ENCODE data around the gene ATMIN.

Gene ATMIN

DNA sequence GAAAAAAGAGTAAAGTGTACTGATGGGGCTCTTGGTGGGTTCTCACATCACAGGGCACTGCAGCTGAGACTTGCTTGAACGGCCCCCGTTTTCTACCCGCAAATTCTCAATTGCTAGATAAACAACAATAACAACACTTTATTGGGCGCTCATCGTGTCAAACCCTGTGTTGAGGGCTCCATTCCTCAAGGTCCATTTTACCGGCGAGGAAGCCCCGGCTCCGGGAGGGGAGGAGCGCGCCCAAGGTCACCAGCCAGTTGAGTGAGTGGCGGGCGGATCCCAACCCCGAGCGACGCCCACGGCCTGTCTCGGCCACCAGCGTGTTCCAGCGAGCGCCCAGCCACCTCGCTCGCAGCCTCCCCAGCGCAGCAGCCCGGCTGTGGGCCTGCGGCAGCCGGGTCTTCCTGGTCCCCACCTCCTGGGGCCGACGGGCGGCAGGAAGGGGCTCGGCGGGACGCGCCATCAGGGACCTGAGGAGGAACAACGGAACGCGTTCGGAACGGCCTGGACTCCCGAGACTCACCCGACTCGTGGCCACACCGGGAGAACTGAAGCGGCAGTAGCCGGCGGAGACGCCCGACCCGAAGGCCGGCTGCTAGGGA is 29.3 kb upstream of the ATMIN start:
- no peak for DNase-seq

DNA sequence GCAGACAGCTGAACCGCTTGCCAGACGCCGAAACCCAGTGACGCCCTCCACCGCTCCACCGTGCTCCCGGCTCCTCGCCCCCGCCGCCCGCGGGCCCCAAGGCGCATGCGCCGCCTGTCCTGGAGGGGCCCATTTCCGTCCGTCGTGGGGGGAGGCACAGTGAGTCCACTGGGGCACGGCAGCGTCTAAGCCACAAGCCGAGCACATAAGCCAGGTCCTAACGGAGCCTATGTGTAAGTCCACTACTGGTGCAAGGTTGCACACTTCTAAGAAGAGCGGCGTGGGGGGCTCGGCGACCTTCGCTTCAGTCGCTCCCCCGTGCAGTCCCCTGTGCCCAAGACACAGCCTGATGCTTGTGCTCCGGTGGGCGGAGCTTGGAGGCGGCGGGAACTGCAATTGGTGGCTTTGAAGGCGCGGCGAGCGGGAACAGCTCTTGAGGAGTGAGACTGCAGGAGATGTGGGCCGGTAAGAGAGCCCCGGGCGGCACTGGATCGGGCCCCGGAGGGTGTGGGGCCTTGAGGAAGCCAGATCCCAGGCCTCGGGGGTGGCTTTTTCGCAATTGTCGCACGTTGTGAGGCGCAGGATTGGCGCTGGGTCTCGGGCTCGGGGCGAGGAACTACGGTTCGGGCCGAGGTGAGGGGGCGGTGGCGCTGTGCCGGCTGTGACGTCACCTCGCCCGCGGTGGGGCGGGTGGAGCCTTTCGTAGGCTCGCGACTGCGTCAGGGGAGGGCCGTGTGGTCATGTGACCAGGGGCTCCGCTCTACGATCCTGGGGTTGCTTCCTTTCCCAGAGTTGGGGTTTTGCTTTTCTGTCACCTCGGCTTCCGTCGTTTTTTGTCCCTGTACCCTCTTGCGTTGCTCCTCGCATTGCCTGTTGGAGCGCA is 28.6 kb upstream of the ATMIN start, which contains the start of the genes CENPN and CMC2:
TSS of gene CENPN (plus strand) at position 402 of the 883 bp plus-strand sequence. CDS start 4,726 bp downstream, outside the sequence.
TSS of gene CMC2 (minus strand) at position 73 of the 883 bp plus-strand sequence. CDS start 9,491 bp downstream, outside the sequence.
- peak; percentile 82 to 93 for DNase-seq

DNA sequence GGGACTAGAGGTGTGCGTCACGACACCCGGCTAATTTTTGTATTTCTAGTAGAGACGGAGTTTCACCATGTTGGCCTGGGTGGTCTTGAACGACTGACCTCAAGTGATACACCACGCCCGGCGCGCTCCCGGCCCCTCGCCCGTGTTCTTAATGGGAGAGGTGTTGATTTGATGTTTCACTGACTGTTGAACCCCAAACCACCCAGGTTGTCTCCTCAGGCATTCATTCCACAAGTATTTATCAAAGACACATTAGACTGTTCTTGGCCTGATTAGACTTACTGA is 27.2 kb upstream of the ATMIN start:
- no peak for DNase-seq

GRCh38 chr16:81012974-81013373 is 22.7 kb upstream of the ATMIN start:
- no peak for DNase-seq

DNA sequence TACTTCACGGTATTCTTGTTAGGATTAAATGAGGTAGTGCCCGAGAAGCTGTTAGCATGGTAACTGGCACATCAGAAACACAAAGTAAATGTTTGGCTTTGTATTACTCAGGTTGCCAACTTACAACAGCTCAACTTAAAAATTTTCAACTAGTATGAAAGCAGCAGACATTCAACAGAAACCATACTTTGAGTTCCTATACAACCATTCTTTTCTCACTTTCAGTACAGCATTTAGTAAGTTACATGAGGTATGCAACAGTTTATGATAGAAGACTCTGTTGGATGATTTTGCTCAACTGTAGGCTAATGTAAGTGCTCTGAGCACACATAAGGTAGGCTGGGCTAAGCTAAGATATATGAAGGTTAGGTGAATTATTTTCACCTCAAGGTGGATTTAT is 21.0 kb upstream of the ATMIN start:
- DNase-seq: no peak

DNA sequence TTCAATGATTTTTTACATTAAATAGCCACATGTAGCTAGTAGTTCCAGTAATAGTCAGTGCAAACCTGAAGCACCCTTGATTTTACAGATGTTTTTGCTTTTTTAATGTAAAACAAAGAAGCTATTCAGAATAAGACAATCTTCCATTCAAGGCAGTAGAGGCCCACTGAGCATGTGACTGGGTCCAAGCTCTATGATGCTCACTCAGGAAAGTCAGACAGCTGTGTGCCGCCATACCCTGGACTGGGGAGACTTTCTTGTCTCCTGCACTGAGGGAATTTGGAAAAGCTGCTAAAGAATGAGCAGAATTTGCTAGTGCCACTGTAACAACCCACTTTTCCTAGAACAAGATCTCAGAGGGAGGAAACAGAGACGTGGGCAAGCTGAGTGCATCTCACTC is 17.1 kb upstream of the ATMIN start:
- no peak for DNase-seq

DNA sequence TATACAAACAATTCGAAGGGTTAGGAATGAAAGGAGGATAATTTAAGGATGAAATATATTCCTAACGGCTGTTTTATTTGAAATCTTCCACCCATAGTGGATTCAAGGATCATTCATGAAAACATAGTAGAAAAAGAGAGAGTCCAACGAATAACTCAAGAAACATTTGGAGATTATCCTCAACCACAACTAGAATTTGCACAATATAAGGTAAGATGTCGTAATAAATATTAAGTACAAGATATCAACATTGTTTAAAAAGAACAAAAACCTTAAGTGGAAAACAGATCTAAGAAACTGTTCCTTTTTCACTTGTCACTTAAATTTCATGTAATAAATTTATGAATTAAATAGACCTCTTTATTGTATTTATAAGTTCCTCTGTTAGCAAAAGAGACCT is 9.2 kb upstream of the ATMIN start:
- DNase-seq: no peak

GRCh38 chr16:81029930-81030604 is 5.6 kb upstream of the ATMIN start:
- DNase-seq: no peak

GRCh38 chr16:81035975-81036750 is 521 bp downstream of the ATMIN start:
- DNase-seq: no peak

GRCh38 chr16:81036751-81037350 is 1.2 kb downstream of the ATMIN start:
- DNase-seq: no peak

DNA sequence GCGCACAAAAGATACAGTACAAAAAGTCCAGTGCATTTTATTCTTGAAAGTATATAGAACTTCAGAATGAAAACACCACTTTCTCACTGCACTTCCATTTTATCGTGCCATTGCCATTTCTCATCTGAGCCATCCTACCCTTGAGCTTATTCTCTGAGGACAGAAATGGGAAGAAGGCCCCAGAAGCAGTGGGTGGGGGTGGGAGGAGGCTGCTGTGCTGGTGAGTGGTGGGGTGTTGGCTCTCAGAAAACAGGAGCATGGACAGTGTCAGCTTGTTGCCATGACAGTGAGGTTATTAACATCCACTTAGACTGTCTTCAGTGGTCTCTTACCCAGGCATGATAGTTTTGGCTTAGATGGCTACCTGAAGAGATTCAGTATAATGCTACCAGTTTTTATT is 4.5 kb downstream of the ATMIN start:
- no peak for DNase-seq

DNA sequence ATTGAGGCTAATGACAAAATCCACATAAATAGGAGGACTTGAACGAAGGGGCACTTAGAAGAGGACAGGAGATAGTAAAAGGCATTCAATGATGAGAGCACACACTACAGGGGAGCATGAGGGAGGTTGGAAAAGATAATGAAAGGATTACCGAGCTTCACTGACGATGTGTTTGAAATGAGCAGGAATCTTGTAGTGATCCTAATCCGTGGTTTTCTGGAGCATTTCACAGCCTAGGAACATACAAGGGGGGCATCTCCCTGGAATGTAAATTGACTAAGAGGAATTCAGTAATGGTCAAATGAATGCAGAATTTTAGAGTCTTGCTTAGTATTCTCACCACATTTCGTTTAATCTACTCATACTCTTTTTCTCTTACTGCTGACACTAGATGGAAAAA is 5.2 kb downstream of the ATMIN start:
- no peak for DNase-seq

GRCh38 chr16:81041696-81042095 is 6.1 kb downstream of the ATMIN start:
- DNase-seq: no peak

DNA sequence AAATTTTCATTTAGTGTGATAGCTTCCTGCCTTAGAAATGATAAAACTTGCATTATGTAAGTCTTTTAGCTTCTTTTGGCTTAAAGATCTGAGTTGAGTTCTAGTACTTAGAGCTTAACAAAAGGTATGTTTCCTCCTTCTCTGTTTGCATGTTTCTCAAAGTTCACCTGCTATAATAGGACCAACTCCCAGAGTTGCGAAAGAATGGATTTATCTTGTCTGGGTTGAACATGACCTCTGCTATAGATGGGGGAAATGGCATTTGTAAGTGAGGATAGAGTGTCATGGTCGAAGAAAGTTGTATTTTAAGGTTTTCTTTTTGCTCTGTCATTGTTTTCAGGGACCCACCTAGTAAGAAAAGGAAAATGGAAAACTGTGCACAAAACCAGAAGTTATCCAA is 7.2 kb downstream of the ATMIN start:
- no peak for DNase-seq

DNA sequence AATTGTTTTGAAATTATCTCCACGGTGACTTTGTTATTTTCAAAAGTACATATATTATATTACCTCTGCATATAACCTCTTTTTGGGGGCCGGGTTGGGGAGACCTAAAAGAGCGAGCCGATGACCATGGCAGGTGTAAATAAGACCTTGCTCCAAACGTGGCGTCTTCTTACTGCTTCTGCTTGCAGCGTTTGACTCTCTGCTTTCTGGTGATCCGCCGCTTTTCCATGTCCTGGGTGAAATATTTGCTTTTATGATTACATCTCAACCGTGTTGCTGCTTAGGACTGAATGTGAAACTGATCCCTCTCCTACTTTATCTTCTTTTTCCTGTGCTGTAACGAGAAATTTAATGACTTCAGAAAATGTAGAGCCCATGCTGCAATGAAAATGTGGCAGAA is 18.1 kb downstream of the ATMIN start:
- DNase-seq: no peak

DNA sequence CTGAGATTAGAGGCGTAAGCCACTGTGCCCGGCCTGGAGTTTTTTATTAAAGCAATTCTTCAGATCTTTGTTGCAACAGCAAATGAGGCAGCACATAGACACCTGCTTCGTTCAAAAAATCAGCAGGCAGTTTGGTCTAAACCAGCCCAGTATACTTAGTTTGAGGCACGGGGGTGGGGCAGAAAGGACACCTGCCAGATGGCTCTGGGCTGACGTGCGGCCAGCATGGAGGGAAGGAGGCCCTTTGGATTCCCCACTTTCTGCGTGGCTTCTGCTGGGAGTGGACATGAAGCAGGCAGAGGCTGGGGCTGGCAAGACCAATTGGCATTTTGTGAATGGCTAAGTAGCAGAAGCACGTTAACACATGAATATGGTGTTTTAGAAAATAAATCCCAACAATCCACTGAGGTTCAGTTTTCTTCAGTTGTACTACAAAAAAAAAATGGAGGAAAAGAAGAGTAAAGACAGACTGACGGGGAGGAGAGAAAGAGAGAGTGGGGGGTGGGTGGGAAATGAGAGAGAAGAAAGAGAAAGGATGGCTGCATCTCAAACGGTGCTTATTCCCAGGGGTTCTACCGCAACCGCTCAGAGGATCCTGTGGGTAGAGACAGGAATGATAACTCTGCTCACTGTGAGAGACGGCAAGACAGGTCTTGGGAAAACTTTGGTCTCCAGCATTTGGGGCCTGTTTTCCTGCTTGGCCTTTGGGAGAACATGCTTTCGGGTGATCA is 25.1 kb downstream of the ATMIN start:
- peak; percentile 6 to 14 for DNase-seq

DNA sequence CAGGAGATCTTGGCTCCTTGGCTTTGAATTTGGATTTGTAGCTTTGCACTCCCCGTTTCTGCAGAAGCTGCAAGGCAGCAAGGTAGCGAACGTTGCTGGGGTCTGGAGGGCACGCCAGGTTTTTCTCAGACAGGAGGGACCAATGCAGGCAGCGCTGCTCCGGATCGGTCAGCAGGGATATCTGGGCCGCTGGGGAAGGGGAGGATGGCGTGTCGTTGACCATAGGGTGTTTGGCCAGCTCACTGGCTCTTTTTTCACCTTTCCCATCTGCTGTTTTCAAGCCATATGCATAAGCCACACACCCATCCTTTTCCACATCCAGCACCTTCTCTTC is 25.6 kb downstream of the ATMIN start:
- DNase-seq: no peak

GRCh38 chr16:81061871-81062608 is 26.4 kb downstream of the ATMIN start:
- DNase-seq: no peak

GRCh38 chr16:81066681-81067080 is 31.0 kb downstream of the ATMIN start:
- DNase-seq: no peak

GRCh38 chr16:81067166-81067565 is 31.5 kb downstream of the ATMIN start:
- DNase-seq: no peak

DNA sequence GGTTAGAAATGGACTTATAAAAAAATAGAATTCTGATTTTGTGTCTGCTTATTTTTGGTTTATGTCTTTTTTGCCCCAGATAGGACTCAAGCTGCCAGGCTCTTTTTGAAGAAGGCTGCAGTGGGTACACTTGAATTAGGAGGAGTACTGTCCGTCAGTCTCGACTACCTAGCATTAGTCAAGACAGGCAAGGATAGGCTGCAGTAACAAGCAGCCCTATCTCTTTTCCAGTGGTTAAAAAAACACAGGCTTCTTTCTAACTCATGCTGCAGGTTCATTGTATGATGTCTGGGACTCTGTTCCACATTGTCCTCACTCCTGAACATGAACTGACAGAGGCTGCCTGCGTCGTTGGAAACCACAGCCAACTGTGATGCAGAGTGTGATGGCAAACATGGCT is 33.4 kb downstream of the ATMIN start:
- DNase-seq: no peak
